SK-N-SH treated with all-trans-retinoic acid at 6 μM for 48 hours (cell line): ENCODE results near the gene LPXN.

Source experiments
- BACH2 ChIP-seq: fragments of 250-450 bp; sonication (Bioruptor Pico); IDR thresholded peaks from 2 replicates; pipeline ENCODE4 v1.9.0; 2021; ENCODE audit warnings: mild to moderate bottlenecking, borderline replicate concordance
- CREB5 ChIP-seq: fragments of 250-450 bp; sonication (Bioruptor Pico); IDR thresholded peaks from 2 replicates; pipeline ENCODE4 v1.5.1; 2020; ENCODE audit warnings: low read depth, mild to moderate bottlenecking, moderate library complexity
- GLIS3 ChIP-seq: fragments of 250-450 bp; sonication (Bioruptor Pico); IDR thresholded peaks from 2 replicates; pipeline ENCODE4 v1.5.0; 2020; ENCODE audit warnings: mild to moderate bottlenecking, moderate library complexity
- TCF4 ChIP-seq: fragments of 250-450 bp; sonication (Bioruptor Pico); IDR thresholded peaks from 2 replicates; pipeline ENCODE4 v1.8.0; 2021; ENCODE audit warnings: mild to moderate bottlenecking, moderate library complexity, borderline replicate concordance
- ZFP3 ChIP-seq: fragments of 250-450 bp; sonication (Bioruptor Pico); IDR thresholded peaks from 2 replicates; pipeline ENCODE4 v1.5.0; 2020; ENCODE audit warnings: mild to moderate bottlenecking, moderate library complexity
- ZFP30 ChIP-seq: fragments of 450-650 bp; formaldehyde crosslinking; IDR thresholded peaks from 2 replicates; pipeline ENCODE4 v1.5.0; 2022; ENCODE audit warnings: mild to moderate bottlenecking, moderate library complexity
- ZNF70 ChIP-seq: fragments of 450-650 bp; formaldehyde crosslinking; IDR thresholded peaks from 2 replicates; pipeline ENCODE4 v1.5.0; 2020; ENCODE audit warnings: mild to moderate bottlenecking, moderate library complexity

- no peak for TF ChIP-seq CREB5 (CRISPR knock-in tag)
- no peak for TF ChIP-seq TCF4
- TF ChIP-seq BACH2, result no peak
- TF ChIP-seq ZNF70, result no peak
- no peak for TF ChIP-seq ZFP30 (CRISPR knock-in tag)
- no peak for TF ChIP-seq GLIS3 (CRISPR knock-in tag)
- no peak for TF ChIP-seq ZFP3
Measured at GRCh38 chr11:58502004-58502403, 73.7 kb downstream of the LPXN start.
